H4 (cell line): Measurements from ENCODE around the gene CSMD2. TPM values are rescaled to one million over a fixed set of nuclear protein-coding genes. Genes with fewer than 3 reads are reported as not detected.

Experiments used
- DNase-seq: peaks from one replicate; pipeline ENCODE4 v3.0.0-alpha.2; 2015; ENCODE audit warnings: low spot score
- total RNA-seq: library from RNA; depleted of rRNA; stranded (reverse); fragments of >200 nt; shearing (Covaris generic); gene quantifications from 2 replicates; pipeline ENCODE4 v1.2.3, GENCODE V29; 2014

The CSMD2 gene
- total RNA-seq, 1 experiment from 2014 or later, result not detected

DNA sequence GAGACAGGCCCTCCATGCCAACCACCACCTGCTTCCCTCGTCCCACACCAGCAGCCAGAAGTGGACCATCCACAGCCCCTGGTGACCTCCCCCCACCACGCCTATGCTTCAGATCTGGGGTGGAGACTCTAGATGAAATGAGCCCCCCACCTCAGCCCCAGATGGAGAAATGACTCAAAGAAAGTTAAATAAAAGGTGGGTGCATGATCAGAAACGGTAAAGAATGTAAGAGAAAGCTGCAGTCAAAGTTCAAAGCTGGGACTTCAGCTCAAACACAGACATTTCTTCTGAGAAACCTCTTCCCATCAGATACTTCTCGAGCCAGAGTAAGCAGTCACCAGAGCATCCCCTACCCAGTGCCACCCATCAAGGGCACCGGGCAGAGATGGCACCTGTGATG lies 344.2 kb downstream of the CSMD2 start:
- DNase-seq, result no peak

- no peak for DNase-seq
Observed at GRCh38 chr1:33819913-33820311, 345.1 kb downstream of the CSMD2 start.

GRCh38 chr1:33819290-33819912 lies 345.6 kb downstream of the CSMD2 start:
- DNase-seq, result no peak

DNA sequence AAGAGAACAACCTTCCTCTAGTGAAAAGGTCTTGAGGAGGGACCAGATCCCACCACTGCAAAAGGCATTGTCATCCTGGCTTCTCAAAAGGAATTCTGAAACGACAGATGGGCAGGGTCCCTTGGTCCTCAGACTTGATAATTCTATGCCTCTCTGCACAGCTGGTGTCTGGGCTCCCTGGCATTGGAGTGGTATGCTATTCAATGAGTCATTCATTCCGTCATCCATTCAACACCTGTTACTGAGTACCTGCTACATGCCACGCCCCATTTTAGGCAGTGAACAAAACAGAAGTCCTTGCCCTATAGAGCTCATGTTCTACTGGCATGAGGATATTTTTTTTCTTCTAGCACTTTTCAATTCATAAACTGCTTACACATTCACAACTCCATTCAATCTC lies 347.0 kb downstream of the CSMD2 start:
- DNase-seq, result no peak

DNA sequence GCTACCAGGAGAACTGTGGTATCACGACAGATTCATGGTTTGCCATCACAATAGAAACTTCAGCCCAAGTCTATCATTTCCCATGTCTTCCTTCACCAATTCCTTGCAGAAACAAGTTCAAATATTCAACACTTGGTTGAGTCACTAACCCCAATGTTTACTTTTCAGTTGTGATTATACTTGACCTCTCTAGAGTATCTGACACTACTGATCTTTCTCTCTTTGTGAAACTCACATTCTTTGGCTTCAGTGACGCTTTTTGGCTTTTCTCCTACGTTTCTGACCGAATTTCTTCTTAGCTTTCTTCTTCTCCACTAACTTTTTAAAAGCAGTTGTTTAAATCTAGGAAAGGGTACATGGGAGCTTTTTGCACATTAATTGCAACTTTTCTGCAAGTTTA lies 350.0 kb downstream of the CSMD2 start:
- no peak for DNase-seq

DNA sequence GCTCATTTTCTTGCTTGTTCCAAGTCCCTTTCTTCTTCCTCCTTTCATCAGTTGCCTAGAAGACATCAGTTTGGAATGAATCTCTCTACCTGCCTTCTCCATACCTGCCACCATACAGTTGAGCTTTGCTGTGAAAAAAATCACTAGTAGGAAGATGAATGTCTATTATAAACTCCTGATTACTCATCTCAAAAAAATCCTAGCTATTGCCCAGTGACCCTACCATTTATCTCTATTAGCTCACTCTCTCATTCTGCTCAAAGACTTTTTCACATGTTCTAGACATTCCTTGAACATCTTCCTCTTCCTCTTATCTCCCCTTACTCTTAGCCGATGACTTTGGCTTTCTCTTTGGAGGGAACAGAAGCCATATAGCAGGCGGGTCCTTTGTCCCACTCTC lies 350.9 kb downstream of the CSMD2 start:
- no peak for DNase-seq

DNA sequence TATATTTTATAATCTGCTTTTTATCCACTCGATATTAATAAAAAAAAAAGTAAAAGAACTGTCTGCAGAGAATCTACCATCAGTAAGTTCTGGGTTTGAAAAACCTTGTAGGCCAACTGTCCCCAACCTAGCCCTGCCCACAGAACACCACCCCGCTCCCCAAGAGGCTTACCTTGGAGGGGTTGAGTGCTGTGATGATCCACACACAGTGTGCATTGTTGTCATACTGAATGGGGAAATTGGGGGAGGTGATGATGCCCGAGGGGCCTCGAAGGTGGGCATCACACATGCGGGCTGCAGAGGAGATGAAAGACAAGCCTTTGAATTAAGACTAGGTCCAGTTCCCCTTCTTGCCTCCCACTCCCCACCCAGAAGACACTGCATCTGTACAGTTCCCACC lies 354.5 kb downstream of the CSMD2 start:
- no peak for DNase-seq

- no peak for DNase-seq
Observed at GRCh38 chr1:33805988-33806387, 359.0 kb downstream of the CSMD2 start.

DNA sequence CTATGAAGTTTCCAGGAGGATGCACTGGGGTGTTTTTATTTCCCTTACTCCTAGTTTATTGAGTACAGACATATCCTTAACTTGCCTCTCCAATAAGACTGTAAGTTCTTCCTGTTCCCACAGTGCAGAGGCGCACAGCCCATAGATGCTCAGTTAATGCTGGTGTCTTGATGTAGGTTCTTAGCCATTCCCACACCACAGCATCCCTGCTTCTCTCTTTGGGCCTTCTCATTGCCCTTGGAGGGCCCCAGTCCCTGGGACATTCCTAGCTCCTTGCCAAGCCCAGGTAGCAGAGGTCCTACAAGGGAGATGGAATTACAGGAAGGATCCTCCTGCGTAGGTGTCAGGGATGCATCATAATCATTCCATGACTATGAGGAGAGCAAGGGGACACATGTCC lies 362.8 kb downstream of the CSMD2 start:
- no peak for DNase-seq

GRCh38 chr1:33797849-33798248 lies 367.2 kb downstream of the CSMD2 start:
- no peak for DNase-seq

DNA sequence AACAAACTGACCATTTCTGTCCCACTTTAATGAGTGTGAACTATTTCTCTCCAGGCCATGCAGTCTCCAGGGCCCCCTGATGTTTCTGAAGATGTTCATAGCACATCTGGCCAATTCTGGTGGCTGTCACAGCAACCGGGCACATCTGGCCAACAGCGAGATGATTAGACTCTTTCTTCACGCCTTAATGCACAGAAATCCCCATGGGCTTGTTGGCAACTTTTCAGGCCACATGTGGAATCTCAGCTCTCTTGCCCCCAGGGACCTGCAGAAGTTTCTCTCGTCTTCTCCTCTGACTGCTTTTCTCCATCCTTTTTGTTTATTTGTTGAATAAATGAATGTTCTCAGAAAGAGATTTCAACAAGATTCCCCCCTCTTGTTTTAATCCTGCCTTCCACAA lies 372.4 kb downstream of the CSMD2 start:
- DNase-seq, result no peak

DNA sequence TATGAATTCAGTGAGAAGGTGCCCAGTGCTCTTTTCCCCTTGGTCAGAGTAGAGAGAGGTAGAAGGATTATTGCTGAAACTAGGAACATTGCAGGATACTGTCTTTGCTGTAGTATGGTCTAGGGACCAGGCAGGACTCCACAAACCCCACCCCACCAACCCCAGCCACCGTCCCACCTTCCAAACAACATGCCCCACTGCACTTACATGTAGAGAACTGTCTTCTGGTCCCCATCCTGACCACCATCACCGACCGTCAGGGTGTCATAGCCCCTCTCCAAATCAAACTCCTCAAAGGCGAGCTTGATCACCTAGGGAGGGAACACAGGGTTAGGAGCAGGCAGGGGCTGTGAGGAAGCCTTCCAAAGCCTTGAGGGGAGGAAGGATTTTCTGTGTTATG lies 372.8 kb downstream of the CSMD2 start:
- DNase-seq, result no peak

DNA sequence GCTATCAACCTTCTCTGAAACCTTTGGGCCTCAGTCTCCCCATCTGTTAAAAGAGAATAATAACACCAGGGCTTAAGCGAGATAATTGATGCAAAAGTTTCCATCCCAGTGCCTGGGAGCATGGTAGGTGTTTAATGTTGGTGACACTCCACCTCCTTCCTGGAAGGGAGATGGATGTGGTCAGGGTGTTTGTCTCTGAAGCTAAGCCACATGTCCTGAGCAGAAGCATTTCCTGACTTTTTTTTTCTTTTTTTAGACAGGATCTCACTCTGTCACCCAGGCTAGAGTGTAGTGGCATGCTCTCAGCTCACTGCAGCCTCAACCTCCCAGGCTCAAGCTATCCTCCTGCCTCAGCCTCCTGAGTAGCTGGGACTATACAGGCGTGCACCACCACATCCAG lies 373.8 kb downstream of the CSMD2 start:
- no peak for DNase-seq

GRCh38 chr1:33790577-33790976 lies 374.5 kb downstream of the CSMD2 start:
- DNase-seq, result no peak

DNA sequence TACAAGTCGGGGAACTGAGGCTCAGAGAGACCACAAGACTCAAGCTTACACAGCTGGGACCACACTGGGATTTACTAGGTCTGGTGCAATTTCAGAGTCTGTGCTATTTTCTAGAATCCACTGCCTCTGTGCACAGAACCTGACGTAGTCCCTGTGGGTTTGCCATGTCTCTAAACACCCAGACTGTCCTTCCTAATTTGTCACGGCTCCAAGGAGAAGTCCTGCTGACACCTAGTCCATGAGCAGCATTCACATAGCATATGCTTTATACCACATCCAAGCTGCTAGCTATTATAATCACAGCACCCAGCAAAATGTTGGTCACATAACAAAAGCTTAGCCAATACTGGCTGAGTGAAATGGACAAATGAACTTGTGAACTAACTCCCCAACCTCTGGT lies 380.2 kb downstream of the CSMD2 start:
- no peak for DNase-seq

- no peak for DNase-seq
Observed at GRCh38 chr1:33782776-33783175, 382.3 kb downstream of the CSMD2 start.

DNA sequence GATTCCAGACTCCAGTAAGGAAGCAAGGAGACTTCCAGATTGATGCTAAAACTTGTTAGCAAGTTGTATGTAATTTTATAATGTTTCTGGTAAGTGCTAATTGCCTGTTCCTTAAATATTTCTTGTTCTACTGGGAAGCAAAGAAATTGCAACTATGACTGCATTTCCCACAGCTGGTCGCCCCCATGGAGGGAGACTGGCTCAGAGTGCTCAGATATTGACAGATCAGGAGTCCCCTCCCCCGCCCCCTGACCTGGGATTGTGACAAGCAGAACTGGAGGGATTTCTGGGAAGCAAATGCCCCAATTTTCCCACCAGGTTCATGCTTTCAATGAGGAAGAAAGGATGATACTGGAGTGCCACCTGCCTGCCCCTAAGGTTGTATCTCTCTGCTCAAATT lies 383.4 kb downstream of the CSMD2 start:
- no peak for DNase-seq

GRCh38 chr1:33777337-33777736 lies 387.7 kb downstream of the CSMD2 start:
- DNase-seq, result no peak

DNA sequence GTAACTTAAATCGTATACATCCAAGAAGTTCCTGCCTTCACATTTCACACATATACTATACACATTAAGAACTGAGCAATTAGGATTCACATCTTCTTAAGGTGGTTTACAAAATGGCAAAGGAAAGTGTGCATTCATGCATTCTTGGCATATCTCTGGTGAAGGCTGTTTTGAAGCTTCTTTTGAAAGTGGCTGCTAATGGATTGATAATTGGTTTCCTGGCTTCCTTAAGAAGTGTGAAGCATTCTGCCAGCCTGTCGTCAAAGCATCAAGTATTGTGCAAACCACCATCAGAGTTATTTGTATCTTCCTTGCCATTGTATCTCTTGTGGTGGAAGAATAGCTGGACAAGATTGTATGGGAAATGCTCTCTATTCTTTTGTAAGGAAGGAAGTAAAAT lies 396.2 kb downstream of the CSMD2 start:
- no peak for DNase-seq

GRCh38 chr1:33768106-33768505 lies 396.9 kb downstream of the CSMD2 start:
- no peak for DNase-seq

- no peak for DNase-seq
Observed at GRCh38 chr1:33764149-33764548, 400.9 kb downstream of the CSMD2 start.

GRCh38 chr1:33763406-33763805 lies 401.6 kb downstream of the CSMD2 start:
- no peak for DNase-seq

- no peak for DNase-seq
Observed at GRCh38 chr1:33762962-33763361, 402.1 kb downstream of the CSMD2 start.

GRCh38 chr1:33762109-33762830 lies 402.8 kb downstream of the CSMD2 start:
- DNase-seq, result no peak
